ENCODE results near the gene SYT9.
"Not testable (repeated sequence)": the region's sequence is repeated elsewhere in the genome, so short reads cannot be mapped to it uniquely, and the experiment has no call there.

SYT9 gene

GRCh38 chr11:7511401-7511800 lies 259.7 kb downstream of the SYT9 start:
- ChIA-PET POLR2A (ENCODE audit: low non-redundant PET) (no interaction called here), CTCF (interaction anchor here (1.1 kb wide), 1 partner anchor 60 kb away, joined by 3 read pairs; no protein-coding TSS in a partner anchor)
- DNase-seq (ENCODE audit: low spot score): no peak
- no peak for TF ChIP-seq CTCF (conservative IDR thresholded peaks at IDR 0.05; ENCODE audit: low read depth)
- no peak overlapping the region for H3K27ac ChIP-seq

GRCh38 chr11:7512525-7513233 lies 261.0 kb downstream of the SYT9 start:
- TF ChIP-seq CTCF (conservative IDR thresholded peaks at IDR 0.05; ENCODE audit: low read depth): no peak
- ChIA-PET CTCF (interaction anchor here (0.5 to 2.1 kb wide), 9 partner anchors 11 to 1694 kb away, joined by 3 to 10 read pairs (median 3); no protein-coding TSS in a partner anchor), POLR2A (ENCODE audit: low non-redundant PET) (interaction anchor here (1.1 kb wide), 1 partner anchor 62 kb away, joined by 3 read pairs; no protein-coding TSS in a partner anchor)
- peak overlapping the region; percentile 71 for H3K27ac ChIP-seq
- no peak for DNase-seq (ENCODE audit: low spot score)

- ChIA-PET POLR2A (ENCODE audit: low non-redundant PET) (interaction anchor here (1.1 kb wide), 1 partner anchor 63 kb away, joined by 3 read pairs; no protein-coding TSS in a partner anchor), CTCF (interaction anchor here (0.6 to 2.1 kb wide), 10 partner anchors 10 to 1695 kb away, joined by 3 to 10 read pairs (median 4); no protein-coding TSS in a partner anchor)
- H3K27ac ChIP-seq: peak within 1 kb of the TSS; percentile 71
- TF ChIP-seq CTCF (conservative IDR thresholded peaks at IDR 0.05; ENCODE audit: low read depth): peak; percentile 75
- peak; percentile 90 for DNase-seq (ENCODE audit: low spot score)
Measured at GRCh38 chr11:7513234-7514098, 261.8 kb downstream of the SYT9 start, which contains the start of gene PPFIBP2. TSS of gene PPFIBP2 (plus strand) at chr11:7513999. CDS start at chr11:7549476, 35,477 bp downstream.

- peak overlapping the region; percentile 71 for H3K27ac ChIP-seq
- TF ChIP-seq CTCF (conservative IDR thresholded peaks at IDR 0.05; ENCODE audit: low read depth): no peak
- ChIA-PET CTCF (interaction anchor here (0.6 to 2.1 kb wide), 6 partner anchors 11 to 252 kb away, joined by 3 to 10 read pairs (median 4); no protein-coding TSS in a partner anchor), POLR2A (ENCODE audit: low non-redundant PET) (interaction anchor here (1.1 kb wide), 1 partner anchor 64 kb away, joined by 3 read pairs; no protein-coding TSS in a partner anchor)
- no peak for DNase-seq (ENCODE audit: low spot score)
Measured at GRCh38 chr11:7514099-7514591, 262.4 kb downstream of the SYT9 start.

- DNase-seq (ENCODE audit: low spot score): no peak
- no peak for TF ChIP-seq CTCF (conservative IDR thresholded peaks at IDR 0.05; ENCODE audit: low read depth)
- ChIA-PET POLR2A (ENCODE audit: low non-redundant PET) (no interaction called here), CTCF (interaction anchor here (0.6 kb wide), 2 partner anchors 93 to 179 kb away, joined by 3 to 5 read pairs; no protein-coding TSS in a partner anchor)
- no peak overlapping the region for H3K27ac ChIP-seq
Measured at GRCh38 chr11:7515447-7515886, 263.8 kb downstream of the SYT9 start.

GRCh38 chr11:7516475-7516874 lies 264.8 kb downstream of the SYT9 start:
- no peak for TF ChIP-seq CTCF (conservative IDR thresholded peaks at IDR 0.05; ENCODE audit: low read depth)
- ChIA-PET CTCF (no interaction called here), POLR2A (ENCODE audit: low non-redundant PET) (no interaction called here)

GRCh38 chr11:7517743-7518142 lies 266.0 kb downstream of the SYT9 start:
- H3K27ac ChIP-seq; DNase-seq (ENCODE audit: low spot score); CTCF ChIA-PET; POLR2A ChIA-PET (ENCODE audit: low non-redundant PET): not testable (repeated sequence)

More at GRCh38 chr11:7516475-7516874, 264.8 kb downstream of the SYT9 start:
- no peak overlapping the region for H3K27ac ChIP-seq
- no peak for DNase-seq (ENCODE audit: low spot score)

Data from RWPE1 (cell line).